A673 (cell line): Measurements from ENCODE around the gene NLRP12.

ENCODE experiments used
- EZH2 ChIP-seq: fragments of 200-600 bp; sonication (generic); IDR thresholded peaks from 2 replicates; pipeline ENCODE4 v1.6.1; 2017; ENCODE audit warnings: borderline replicate concordance, low read depth, mild to moderate bottlenecking, mixed read lengths, antibody characterized with exemption, low read length; ENCODE audit not compliant: poor library complexity, severe bottlenecking
- TF ChIP-seq, protein P1 (sequence below): fragments of 300-800, 200-600 bp; sonication (generic); conservative IDR thresholded peaks from 2 replicates; pipeline ENCODE4 v1.5.1; 2017; ENCODE audit warnings: low read depth, mild to moderate bottlenecking, antibody characterized with exemption, low read length, moderate library complexity, mixed read lengths

DNA sequence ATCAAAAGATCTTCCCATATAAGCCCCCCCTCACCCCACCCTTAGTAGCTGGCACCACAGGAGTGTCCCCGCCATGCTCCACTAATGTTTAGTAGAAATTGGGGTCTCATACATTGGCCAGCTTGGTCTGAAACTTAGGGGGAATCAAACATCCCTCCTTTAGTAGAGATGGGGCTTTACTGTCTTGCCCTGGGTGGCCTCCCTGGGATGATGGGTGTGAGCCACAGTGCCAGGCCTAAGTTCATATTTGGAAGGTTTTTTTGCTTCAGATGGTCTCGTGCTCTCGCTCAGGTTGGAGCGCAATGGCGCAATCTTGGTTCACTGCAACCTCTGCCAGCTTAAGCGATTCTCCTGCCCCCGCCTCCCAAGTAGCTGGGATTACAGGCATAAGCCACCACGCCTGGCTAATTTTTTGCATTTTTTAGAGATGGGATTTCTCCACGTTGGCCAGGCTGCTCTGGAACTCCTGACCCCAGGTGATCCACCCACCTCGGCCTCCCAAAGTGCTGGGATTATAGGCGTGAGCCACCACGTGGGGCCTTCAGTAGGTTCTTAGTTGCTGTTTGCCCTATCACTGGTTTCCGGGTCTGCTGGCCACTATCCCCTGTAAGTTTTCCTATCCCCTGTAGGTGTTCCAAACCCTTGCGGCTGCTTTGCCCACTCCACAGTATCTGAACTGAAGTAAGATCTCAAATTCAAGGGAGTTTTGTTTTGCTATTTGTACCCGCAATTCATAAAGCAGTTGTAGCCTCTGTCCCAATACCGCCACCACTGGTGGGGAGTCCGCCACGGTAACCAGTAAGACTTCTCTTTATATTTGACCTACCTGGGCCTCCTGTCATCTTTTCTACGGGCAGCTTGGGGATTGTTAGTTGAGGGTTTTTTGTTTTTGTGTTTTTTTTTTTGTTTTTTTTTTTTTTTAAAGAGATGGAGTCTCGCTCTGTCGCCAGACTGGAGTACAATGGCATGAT is 34.1 kb downstream of the NLRP12 start:
- TF ChIP-seq, protein P1, sequence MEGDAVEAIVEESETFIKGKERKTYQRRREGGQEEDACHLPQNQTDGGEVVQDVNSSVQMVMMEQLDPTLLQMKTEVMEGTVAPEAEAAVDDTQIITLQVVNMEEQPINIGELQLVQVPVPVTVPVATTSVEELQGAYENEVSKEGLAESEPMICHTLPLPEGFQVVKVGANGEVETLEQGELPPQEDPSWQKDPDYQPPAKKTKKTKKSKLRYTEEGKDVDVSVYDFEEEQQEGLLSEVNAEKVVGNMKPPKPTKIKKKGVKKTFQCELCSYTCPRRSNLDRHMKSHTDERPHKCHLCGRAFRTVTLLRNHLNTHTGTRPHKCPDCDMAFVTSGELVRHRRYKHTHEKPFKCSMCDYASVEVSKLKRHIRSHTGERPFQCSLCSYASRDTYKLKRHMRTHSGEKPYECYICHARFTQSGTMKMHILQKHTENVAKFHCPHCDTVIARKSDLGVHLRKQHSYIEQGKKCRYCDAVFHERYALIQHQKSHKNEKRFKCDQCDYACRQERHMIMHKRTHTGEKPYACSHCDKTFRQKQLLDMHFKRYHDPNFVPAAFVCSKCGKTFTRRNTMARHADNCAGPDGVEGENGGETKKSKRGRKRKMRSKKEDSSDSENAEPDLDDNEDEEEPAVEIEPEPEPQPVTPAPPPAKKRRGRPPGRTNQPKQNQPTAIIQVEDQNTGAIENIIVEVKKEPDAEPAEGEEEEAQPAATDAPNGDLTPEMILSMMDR, result no peak
- no peak for TF ChIP-seq EZH2
